Measurements from ENCODE around the gene TUB. TPM values are rescaled to one million over a fixed set of nuclear protein-coding genes. Genes with fewer than 3 reads are reported as not detected.

The TUB gene
- total RNA-seq, 4 donors from 2014 or later: 8.2 to 19.0 (median 13.4) TPM

DNA sequence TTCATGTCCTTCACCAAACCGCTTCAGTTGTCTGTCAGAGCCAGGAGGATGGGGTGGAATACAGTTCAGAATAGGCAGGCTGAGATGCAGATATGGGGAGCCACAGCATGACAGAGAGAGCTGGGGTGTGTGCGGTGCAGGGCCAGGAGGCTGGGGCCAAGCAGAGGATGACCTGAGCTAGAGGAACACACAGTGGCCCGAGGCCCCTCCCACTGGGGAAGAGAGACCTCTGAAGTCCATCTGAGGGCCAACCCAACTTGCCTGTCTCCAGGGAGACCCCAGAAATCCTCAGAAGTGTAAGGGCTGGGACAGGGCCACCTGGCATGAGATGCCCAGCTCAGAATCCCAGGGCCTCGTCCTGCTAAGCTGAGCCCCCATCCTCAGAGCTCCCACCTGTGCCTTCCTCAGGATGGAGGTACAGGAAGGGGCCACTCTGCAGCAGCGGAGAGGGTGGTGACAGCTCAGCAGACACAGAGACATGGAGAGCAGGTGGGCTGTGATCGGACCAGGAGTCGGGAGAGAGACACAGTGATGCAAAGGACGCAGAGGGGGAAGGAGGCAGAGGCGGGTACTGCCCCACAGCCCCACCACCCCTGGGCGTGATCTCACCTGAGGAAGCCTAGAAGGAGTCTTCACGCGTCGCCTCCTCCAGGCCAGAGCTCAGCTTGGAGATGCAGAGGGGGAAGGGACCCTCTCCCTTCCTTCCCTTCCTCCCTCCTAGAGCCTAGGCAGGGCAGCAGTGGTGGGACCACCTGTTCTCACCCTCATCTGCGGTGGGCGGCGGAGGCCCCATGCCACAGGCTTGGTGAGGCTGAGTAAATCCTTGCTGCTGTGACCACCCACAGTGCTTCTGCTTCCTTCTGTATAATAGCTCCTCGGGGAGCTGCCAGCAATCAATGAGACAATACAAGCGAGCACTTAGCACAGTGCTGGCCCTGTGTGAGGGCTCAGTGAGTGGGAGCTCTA, 9.1 kb upstream of the TUB start:
- Histone ChIP-seq H3K36me3 (no peaks in the 10 kb centered on the region), H3K27ac (no peak overlapping the region), H3K4me3 (no peak overlapping the region), H3K4me1 (peaks cover 0 to 33% (median 18%) of the 10 kb centered on the region in 3 donors), H3K27me3 (no peaks in the 10 kb centered on the region), H3K9me3 (no peaks in the 10 kb centered on the region)
- WGBS, 2 donors (ENCODE audit: low coverage in 1 of 2): 73 to 76% methylated on average over 2 to 9 of the region's 18 CpGs
- ATAC-seq: no peak
- TF ChIP-seq POLR2AphosphoS5 (IDR thresholded peaks at IDR 0.05) (no peak), POLR2A (IDR thresholded peaks at IDR 0.05) (no peak), EP300 (IDR thresholded peaks at IDR 0.05) (no peak)
- TF ChIP-seq, protein P1, sequence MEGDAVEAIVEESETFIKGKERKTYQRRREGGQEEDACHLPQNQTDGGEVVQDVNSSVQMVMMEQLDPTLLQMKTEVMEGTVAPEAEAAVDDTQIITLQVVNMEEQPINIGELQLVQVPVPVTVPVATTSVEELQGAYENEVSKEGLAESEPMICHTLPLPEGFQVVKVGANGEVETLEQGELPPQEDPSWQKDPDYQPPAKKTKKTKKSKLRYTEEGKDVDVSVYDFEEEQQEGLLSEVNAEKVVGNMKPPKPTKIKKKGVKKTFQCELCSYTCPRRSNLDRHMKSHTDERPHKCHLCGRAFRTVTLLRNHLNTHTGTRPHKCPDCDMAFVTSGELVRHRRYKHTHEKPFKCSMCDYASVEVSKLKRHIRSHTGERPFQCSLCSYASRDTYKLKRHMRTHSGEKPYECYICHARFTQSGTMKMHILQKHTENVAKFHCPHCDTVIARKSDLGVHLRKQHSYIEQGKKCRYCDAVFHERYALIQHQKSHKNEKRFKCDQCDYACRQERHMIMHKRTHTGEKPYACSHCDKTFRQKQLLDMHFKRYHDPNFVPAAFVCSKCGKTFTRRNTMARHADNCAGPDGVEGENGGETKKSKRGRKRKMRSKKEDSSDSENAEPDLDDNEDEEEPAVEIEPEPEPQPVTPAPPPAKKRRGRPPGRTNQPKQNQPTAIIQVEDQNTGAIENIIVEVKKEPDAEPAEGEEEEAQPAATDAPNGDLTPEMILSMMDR (IDR thresholded peaks at IDR 0.05): no peak

DNA sequence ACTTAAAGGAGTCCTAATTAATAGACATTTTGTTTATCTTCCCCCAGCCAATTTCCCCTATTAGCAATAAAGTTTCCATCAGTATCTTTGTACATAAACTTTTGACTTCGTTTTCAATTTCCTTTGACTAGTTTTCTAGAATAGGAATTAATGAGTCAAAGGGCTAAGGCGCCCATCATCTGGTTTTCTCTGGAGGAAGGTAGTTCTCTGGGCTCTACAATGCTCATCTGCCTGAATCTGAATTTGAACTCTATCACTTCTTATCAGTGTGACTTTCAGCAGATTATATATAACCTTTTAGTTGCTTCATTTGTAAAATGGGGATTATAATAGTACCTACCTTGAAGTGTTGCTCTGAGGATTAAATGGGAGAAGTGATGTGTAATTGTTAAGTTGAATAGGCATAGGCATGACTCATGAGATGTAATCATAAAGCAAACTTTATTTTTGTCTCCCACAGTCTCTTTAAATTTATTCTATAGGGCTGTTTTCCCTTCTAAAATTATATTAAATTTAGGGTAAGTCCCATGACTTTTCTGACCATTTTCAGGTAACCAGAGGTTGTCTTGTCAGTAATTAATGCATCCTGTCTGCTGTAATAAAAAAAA, 5.8 kb upstream of the TUB start:
- Histone ChIP-seq H3K4me1 (peaks cover 0 to 8% (median 0%) of the 10 kb centered on the region in 3 donors), H3K36me3 (no peaks in the 10 kb centered on the region), H3K27me3 (no peaks in the 10 kb centered on the region), H3K27ac (no peak overlapping the region), H3K9me3 (no peaks in the 10 kb centered on the region), H3K4me3 (no peak overlapping the region)
- TF ChIP-seq POLR2AphosphoS5 (IDR thresholded peaks at IDR 0.05) (no peak), EP300 (IDR thresholded peaks at IDR 0.05) (no peak), POLR2A (IDR thresholded peaks at IDR 0.05) (no peak)
- TF ChIP-seq, protein P1 (IDR thresholded peaks at IDR 0.05): no peak
- ATAC-seq: no peak
- 50 to 63% methylated on average over 2 of the region's 2 CpGs for WGBS, 2 donors (ENCODE audit: low coverage in 1 of 2)

DNA sequence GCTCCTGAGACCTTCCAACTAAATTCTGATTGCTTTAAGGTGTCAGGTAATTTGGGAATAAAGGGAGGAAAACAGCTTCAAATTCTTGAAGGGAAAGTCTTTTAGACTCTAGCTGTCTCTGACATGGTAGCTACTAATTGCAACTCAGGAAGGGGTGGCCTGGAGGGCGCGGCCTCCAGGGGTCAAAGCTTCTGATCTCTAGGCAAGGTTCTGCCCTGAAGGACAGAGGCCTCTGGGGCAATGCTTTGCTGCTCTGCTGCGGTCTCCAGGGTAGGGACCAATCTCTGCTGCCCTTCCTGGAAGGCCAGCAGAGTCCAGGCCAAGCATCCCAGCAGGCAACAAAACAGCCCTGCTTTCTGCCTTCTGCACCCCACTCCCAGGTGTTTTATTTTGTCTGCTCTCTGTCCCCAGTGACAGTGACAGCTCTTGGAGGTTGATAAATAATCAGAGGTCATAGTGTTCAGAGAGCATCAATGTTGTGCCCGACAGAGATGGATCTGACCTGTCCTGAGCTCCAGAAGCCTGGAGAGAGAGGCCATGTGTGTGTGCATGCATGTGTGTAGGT, 1.8 kb upstream of the TUB start:
- WGBS, 2 donors (ENCODE audit: low coverage in 1 of 2): no CpG with 5 or more reads among the region's 4 CpGs
- TF ChIP-seq, protein P1 (IDR thresholded peaks at IDR 0.05): no peak
- TF ChIP-seq POLR2A (IDR thresholded peaks at IDR 0.05): no peak
- TF ChIP-seq EP300 (IDR thresholded peaks at IDR 0.05): no peak
- TF ChIP-seq POLR2AphosphoS5 (IDR thresholded peaks at IDR 0.05): no peak

DNA sequence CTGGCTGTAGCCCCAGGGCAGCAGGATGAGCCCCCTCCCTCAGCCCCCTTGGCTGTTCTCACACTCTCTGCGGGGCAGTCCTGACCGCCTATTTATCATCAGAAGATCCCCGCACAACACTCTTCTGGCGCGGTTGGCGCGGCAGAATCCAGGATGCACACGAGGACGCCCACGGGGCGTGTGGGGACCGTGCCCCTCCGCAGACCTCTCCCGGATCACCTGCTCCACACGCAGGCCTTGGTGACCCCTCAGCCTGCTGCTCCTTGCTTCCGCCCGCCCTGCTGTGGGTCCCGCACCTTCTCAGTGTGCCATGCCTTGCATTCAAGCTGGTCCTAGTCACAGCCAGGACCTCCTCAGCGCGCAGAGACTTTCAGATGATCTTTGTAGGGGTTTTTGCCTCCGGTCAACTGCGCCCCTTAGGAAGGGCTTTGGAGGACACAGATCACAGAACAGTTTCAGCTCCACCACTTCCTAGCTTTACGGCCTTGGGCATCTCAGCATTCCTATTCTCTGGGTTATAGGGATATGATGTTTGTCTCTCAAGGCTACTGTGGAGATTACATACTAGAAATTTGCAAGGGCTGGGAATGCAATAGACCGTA, 841 bp upstream of the TUB start:
- H3K9me3 ChIP-seq: no peaks in the 10 kb centered on the region
- H3K36me3 ChIP-seq: no peaks in the 10 kb centered on the region
- no peak for TF ChIP-seq EP300 (IDR thresholded peaks at IDR 0.05)
- TF ChIP-seq, protein P1 (IDR thresholded peaks at IDR 0.05): no peak
- no peak for TF ChIP-seq POLR2AphosphoS5 (IDR thresholded peaks at IDR 0.05)
- TF ChIP-seq POLR2A (IDR thresholded peaks at IDR 0.05): no peak
- WGBS, 2 donors (ENCODE audit: low coverage in 1 of 2): 84 to 91% methylated on average over 12 to 16 of the region's 24 CpGs
- ATAC-seq: no peak
- peak overlapping the region in 3 of 4 donors; percentile 55 to 74 (median 72) for H3K27ac ChIP-seq
- peak overlapping the region in 1 of 2 donors; percentile 70 for H3K4me3 ChIP-seq
- peaks cover 0 to 40% (median 24%) of the 10 kb centered on the region in 3 donors for H3K4me1 ChIP-seq
- H3K27me3 ChIP-seq: no peaks in the 10 kb centered on the region

More for the DNA sequence above, 1.8 kb upstream of the TUB start:
- no peak for ATAC-seq
- Histone ChIP-seq H3K4me3 (no peak overlapping the region), H3K36me3 (no peaks in the 10 kb centered on the region), H3K27me3 (no peaks in the 10 kb centered on the region), H3K4me1 (peaks cover 0 to 40% (median 24%) of the 10 kb centered on the region in 3 donors), H3K27ac (no peak overlapping the region), H3K9me3 (no peaks in the 10 kb centered on the region)
